NT2/D1 (cell line): ENCODE data around the gene SFXN5.

Source experiments
- SUZ12 ChIP-seq: IDR thresholded peaks from 2 replicates; pipeline ENCODE4 v1.6.1; 2011; ENCODE audit not compliant: insufficient read length, insufficient read depth; ENCODE audit errors: extremely low read depth
- YY1 ChIP-seq: IDR thresholded peaks from 2 replicates; pipeline ENCODE4 v1.6.1; 2011; ENCODE audit not compliant: insufficient read length, insufficient read depth
- ZNF274 ChIP-seq: IDR thresholded peaks from 2 replicates; pipeline ENCODE4 v1.6.1; 2011; ENCODE audit warnings: mild to moderate bottlenecking, low read depth, low read length

- no peak for TF ChIP-seq YY1
- TF ChIP-seq SUZ12, result no peak
- no peak for TF ChIP-seq ZNF274
These were observed 76.5 kb downstream of the SFXN5 start for GRCh38 chr2:72994991-72995380.
